GM18909 (cell line): Measurements from ENCODE around the gene FBXO41.

Source experiments
- ATAC-seq: cut with Tn5 transposase; IDR thresholded peaks from one replicate; pipeline ENCODE4 v1.9.1; 2021; ENCODE audit warnings: mild to moderate bottlenecking; ENCODE audit not compliant: unreplicated experiment, poor library complexity

FBXO41 gene

DNA sequence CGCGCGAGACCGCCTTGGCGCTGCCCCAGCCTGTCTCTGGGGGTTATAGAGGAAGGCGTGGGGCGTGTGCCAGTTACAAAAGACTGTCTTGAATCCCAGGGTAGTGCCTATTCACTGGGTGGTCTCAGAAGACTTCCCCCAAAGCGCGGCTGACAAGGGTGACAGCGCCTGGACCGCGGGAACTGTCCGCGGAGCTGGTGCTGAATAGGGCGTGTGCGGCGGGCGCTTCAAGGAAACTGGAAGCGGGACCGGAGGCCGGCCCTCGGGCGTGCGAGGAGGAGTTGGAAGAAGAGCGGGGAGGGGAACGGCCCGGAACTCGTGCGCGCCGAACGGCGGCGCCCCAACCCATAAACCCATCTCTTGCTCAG lies 6.8 kb upstream of the FBXO41 start:
- ATAC-seq = peak; percentile 32

DNA sequence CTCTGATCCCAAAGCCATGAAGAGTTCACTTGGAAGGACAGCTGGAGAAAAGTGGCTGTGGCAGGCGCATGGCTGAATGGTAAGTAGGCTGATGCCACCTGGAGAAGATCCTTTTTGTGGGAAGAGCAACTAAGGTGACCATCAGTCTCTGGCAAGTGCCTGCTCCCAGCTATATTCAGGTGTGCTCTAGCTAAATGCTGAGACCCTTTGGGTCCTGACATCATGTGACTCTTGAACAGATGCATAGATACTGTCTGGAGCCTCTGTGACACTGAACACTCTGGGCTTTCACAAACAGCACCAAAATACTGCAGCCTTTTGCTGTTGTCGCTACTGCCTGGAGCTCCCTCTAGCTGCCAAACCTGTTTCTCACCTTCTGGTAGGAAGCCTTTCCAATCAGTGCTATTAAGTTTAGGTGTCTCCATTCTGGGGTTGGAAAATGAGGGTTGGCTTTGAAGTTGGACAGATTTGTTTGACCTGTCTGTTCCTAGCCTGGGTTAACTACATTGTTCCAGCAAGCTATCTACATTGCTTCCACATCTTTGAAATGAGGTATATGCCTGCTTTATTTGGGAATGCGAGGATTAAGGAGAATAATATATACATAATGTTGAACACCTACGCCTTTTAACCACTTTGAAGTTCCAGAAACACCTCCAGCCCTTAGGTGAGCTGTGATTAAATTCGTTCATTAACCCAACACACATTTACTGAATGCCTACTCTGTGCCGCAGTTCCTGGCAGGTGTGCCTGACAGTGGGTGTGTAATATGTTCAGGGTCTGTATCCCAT lies 6.0 kb upstream of the FBXO41 start:
- no peak for ATAC-seq

DNA sequence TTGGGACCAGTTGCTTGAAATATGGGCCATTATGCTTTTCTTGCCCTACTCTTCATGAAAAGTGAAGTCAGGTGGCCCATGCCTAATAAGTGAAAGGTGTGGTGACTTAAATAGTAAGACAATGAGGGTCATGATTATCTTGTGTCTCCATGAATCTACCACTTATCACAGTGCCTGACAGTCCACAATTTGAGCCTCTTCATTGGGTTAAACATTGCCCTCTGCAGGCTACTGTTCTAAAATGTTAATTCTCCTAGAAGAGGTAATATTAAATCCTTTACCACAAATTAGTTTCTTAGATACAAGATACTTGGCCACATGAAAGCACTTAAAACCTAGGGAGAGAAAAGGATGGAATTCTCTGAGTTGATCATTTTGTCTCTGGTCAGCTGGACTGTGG lies 5.0 kb upstream of the FBXO41 start:
- no peak for ATAC-seq

DNA sequence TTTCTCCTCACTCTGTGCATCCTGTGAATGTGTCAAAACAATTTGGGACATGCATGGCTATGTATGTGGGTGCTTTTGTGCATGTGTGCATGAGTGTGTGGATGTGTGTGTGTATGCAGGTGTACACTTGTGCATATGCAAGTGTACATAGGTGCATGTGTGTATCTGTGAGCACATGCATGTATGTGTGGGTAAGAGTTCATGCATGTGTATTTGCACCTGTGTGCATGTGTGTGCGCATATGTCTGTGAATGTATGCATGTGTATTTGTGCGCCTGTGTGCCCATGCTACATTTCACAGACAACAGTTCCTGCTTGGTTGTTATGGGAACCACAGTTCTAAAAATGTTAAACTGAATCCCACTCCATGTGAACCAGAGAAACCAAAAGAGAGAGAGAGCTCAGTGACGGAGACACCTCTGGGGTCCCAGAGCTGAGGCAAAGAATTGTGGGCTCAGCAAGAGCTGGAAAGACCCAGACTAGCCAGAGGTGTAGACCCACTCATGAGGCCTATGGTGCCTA lies 1.9 kb upstream of the FBXO41 start:
- no peak for ATAC-seq

DNA sequence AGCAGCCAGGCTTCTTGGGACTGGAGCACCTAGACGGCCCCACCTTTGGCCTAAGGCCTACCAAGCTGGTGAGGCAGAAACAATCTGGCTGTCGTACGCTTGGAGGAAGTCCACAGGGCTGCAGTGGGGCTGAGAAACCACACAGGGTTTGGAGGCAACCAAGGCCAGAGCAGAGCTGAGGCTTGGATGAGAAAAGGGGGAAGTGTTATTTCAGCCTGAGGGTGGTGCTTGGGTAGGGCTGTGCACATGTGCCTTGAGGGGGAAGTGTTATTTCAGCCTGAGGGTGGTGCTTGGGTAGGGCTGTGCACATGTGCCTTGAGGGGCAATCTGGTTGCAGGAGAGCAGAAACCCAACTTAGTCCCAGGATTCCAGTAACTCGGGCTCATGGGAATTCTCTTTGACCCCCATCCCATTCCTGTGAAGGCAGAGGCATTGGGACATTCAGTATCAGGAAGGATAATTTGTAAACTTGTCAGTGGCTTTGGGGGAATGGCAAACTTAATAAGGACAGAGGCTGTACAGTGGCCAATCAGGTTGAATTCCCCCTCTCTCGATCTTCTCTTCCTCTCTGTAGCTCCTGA lies 971 bp upstream of the FBXO41 start:
- peak; percentile 71 for ATAC-seq

DNA sequence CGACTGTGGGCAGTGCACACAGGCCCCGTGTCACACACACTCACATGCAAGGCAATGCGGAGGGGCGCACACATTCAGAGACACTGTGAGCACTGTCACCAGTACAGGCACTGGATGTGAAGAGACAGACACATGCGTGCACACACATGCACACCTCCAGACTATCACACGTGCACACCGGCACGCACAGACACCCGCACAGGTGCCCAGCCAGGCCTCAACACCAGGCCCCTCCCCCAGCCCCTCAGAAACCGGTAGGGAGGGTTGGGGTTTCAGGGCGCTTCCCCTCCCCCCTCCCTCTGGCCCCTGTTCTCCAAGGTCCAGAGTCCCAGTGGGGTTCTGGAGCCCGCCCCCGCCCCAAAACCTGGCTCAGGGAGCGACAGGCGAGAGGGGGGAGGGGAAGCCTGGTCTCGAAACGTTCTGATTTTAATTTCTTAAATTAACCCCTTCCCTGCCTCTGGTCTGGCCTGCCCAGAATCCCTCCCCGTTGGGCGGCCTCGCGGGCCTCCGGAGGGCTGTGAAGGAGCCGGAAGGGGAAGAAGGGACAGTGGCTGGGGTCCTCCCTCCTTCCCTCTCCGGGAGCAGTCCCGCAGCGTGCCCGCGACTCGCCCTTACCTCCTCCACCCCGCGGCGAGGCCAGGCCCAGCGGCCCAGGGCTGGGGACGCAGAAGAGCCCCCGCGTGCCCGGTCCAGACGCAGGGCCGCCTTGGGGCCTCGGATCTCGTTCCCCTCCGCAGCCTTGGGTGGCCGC lies 558 bp downstream of the FBXO41 start:
- peak; percentile 21 for ATAC-seq

DNA sequence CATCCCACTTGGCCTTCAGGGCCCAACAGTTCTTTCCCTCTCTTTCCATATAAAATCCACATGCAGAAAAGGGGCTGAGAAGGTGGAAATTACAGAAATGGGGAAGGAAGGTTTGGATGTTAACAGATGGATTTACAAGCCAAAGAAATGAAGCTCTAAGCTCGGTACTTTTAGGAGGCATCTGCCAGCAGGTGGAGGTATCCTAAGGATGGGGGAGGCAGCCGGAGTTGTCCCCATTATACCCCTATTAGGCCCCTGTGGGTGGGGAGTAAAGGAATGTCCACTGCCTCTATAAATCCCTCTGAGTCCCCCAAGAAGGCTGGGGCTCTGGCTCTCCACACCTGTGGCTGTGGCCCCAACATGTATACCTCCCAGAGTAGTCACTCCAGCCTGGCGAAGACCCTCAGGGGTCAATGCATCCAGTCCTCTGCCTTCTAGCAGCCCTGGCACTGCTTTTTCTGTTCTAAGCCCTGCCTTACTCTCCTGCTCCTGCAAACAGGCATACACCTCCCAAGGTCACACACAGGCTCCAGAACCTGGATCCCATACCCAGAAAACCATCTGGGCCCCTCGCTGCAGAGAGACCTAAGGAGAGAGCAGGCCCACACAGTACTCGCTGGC lies 1.2 kb downstream of the FBXO41 start:
- ATAC-seq = no peak

DNA sequence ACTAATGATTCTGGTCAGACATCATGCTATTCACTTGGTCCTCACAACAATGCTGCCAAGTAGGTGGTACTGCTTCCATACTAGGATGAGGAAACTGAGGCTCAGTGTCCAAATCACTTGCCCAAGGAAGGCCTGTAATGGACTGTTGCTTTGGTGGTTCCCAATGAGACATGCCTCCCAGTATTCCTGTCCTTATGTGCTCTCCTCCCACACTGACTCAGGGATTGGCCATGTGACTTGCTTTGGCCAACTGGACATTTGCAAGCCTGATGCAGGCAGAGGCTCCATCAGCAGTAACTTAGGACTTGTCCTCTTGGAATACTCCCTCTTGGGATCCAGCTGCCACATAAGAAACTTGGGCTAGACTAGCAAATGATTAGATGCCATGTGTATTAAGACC lies 3.0 kb downstream of the FBXO41 start:
- ATAC-seq = no peak

DNA sequence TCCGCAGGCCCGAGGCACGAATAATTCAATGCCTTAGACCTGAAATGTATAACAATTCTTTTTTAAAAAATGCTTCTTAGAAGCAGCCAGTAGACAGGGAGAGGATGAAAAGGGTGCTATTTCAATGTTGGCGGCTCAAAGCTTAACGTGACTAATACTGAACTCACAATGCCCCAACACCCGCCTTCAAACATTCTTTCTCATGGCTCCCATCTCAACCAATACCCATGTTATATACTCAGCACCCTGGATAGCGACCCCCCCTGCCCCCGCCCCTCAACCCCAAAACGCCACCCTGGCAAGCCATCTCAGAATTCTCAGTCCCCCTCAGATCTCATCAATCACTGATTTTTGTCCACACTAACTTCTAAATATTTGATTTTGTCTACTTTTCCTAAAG lies 4.4 kb downstream of the FBXO41 start:
- ATAC-seq = no peak

DNA sequence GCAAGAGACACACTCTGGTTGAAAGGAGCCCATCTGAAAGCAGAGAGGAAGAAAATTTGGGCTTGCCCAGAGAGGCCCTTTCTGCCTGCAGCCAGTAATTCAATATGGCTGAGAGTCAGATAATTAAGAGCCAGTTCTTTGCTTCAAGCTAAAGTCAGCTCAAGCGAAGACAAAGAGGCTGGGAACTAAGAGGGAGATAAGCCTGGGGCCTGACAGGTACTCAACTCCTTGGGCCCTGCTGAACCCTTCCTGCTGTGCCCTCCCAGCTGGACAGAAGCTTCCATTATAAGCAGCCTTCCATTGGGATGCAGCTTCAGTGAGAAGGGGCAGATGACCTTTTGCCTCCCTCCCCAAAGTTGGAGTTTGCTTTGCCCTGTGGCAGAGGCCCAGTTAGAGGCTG lies 12.0 kb downstream of the FBXO41 start:
- ATAC-seq = no peak

DNA sequence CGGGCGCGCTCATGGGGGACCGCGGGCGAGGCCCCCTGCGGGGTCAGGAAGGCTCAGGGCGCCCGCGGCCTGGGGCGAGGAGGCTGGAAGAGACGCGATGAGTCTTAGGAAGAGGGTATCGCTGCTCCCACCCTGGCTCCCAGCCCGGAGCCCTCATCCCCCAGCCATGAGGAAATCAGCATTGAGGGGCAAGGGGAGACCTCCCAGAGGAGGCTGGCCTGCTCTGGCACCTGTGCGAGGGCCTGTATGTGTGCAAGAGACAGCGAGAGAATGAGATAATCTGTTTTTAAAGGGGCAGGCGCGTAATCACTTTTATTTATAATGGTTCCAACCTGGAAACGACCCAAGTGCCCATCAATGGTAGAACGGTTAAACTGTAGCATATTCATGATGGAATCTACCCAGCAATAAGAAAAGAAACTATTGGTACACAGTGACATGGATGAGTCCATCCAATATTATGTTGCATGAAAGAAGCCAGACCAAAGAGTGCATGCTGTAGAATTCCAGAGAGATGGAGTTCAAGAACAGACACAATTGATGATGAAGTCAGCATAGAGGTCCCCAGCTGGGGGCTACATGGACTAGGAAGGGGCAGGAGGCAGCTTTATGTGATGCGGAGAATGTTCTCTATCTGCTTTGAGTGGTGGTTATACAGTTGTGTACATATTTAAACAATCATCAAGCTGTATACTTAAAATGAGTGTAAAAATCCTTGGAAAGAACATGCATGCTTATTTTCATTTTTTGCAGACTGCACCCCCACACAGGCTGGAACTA lies 14.4 kb downstream of the FBXO41 start:
- ATAC-seq = no peak

DNA sequence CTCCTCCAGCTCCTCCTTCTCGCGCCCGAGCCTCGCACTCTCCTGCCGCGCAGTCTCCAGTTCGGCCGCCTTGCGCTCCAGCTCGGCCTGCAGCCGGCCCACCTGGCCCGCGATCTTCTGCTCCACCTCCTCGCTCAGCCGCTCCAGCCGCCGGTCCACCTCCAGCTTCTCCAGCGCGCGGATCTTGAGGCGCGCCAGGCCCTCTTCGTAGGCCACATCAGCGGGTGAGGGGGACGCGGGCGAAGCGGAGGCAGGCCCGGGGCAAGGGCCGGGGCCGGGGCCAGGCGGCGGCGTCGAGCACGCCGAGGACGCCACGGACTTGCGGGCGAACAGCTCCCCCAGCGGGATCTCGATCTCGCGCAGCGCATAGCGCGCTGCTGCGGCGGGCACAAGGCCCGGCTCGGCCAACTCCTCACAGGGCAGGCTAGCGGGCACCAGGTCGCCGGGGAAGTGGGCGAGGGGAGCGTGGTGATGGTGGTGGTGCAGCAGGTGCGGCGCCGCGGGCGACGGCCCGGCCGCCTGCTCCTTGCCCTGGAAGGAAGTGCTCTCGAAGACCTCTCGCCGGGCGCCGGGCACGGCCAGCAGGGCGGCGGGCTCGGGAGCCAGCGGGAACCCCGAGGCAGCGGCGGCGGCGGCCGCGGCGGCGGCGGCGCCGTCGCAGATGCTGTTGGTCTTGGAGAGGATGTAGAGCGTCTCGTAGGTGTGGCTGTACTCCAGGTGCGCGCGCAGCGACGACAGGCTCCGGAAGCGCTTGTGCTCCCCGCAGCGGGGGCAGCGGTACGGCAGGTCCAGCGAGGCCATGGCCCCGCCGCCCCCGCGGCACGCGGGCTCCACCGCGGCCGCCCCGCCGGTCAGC lies 15.2 kb downstream of the FBXO41 start:
- ATAC-seq = no peak

DNA sequence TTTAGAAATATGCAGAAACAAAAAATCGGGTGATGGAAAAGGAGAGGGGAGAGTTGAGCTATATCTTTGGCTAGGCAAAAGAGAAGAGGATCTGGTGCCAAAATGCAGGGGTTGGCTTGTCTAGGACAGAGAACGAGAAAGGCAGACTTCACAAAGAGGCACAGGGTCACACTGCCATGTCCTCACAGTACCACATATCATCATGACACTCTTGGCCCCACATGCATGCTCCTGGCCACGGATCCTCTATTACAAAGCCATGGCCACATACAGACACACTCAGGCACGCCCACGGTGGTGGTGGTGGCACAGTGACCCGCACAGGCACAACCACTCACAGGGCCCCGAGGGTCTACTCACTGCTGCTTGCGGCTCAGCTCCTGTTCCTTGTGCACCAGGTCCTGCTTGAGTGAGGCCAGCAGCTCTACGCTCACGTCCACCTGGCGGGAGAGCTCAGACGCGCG lies 15.9 kb downstream of the FBXO41 start:
- ATAC-seq = no peak

DNA sequence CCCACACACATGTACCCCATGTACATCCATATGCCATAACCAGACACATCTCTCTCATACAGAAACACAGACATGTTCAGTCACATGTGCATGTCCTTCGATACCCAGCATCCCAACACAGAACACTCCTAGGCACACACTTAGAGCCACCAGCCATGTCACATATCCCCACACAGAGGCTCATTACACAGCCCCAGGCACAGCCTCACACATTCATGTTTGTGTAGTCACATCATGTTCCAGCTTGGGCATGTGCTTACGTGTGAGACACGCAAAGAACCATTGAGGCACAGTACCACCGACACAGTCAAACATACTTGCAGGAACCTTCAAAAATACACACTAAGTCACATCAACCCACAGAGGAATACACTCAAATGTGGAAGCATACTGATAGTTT lies 17.3 kb downstream of the FBXO41 start:
- no peak for ATAC-seq

DNA sequence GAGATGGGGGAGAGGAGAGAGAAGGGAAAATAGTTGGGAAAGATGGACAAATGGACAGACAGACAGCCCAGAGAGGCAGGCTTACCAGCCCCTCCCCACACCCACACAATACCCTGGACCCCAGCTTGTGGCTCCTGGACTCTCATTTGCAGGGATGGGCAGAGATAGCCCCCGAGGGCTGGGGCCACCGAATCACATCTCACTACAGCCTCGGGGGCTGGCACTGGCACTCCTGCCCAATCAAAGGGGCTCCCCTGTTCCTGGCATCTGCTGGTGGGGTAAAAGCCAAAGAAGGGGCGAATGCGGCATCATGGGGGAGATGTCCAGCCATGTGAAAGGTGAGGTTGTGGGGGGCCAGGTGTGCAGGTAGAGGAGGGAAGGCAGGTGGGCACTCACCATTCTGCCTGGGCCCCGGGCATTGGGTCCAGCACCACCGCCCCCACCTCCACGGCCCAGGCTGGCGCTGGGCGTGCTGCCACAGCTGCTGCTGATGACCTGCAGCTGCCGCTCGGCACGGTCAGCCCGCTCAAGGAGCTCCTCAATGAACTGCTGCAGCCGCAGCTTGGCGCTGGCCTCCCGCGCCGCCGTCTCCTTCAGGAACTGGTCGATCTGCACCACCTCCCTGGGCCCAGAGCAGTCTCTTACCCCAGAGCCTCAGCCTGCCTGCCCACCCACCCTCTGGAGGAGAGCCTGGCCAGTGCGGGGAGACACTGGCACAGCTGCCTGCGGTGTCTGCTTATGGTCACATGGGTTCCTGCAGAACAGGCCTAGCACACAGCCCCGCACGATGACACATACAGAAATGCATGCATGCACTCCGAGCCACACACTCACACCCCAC lies 18.0 kb downstream of the FBXO41 start:
- ATAC-seq = no peak

DNA sequence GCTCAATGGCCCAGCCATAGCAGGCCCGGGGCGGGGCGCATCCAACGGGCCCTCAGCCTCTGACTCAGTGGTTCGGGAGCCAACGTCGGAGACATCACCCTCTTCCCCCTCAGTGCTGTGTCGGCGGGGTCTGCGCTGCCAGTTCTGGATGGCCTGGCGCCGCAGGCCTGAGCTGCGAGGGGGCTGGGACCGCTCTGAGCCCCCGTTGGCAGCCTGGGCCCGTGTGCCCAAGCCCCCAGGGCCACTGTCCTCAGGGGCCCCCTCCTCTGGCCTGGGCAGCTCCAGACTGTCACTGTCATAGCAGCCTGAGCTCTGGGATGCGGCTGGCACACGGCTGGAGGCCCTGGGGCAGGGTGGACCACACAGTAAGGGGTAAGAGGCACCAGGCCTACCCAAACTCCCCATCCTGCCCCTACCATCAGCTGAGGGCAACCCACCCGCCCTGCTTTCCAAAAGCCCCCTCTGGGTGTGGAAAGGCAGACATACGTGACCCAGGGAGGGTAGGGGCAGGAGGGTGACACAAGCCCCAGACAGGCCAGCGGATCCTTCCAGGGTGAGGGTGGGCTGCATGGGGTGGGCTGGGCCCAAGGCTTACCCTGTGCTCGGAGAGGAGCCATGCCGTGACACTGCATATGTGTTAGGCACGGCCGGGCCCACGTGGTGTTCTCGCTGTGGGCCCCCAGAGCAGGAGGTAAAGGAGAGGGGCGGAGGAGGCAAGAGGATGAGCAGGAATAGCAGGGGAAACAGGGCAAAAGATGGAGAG lies 18.8 kb downstream of the FBXO41 start:
- ATAC-seq = no peak

DNA sequence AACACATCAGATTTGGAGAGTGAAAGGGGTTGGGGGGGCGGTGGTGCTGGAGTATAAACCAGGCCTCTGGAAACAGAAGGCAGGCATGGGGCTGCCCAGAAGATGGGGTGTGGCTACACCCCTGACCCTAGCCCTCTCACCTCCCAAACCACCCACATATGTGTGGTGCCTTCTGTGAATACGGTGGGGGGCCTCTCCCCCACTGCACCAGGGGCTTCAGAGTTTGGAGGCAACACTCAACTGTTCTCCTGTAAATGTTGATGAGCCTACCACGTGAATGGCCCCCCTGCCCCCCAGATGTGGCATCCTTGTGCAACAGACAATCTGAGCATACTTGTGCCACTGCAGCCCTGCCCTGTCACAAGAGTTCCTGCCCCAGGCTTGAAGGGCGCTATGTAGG lies 19.5 kb downstream of the FBXO41 start:
- no peak for ATAC-seq

DNA sequence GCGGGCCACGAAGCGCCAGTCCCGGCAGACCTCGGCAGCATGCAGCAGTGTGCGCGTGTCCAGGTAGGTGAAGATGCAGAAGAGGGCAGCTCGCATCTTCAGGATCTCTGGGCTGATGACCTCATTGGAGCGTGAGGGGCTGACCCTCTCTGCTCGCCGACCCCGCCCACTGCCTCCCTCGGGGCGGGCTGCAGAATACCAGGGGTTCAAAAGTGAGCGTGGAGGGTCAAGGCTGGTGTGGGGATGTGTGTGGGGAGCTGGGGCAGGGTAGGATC lies 20.0 kb downstream of the FBXO41 start:
- no peak for ATAC-seq
